ENCODE results near the gene SLC25A41.

The SLC25A41 gene

DNA sequence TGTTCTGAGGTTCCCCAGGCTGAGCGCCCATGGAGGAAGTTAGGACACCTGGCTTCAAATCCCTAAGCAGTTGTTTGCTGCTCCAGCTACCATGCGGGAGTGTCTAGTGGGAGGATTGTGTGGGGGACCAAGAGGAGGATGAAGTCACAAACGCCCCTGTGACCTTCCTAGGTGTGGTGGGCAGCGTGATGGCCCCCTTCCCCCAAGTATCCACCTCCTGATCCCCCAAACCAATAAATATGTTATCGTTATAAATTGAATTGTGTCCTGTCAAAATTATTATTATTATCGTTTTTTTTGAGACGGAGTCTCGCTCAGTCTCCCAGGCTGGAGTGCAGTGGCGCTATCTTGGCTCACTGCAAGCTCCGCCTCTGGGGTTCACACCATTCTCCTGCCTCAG lies at the start of gene SLC25A41:
SLC25A41 (minus strand) TSS at position 101 of the 400 bp plus-strand sequence; CDS start at position 31, 70 bp downstream.
- no peak for DNase-seq

DNA sequence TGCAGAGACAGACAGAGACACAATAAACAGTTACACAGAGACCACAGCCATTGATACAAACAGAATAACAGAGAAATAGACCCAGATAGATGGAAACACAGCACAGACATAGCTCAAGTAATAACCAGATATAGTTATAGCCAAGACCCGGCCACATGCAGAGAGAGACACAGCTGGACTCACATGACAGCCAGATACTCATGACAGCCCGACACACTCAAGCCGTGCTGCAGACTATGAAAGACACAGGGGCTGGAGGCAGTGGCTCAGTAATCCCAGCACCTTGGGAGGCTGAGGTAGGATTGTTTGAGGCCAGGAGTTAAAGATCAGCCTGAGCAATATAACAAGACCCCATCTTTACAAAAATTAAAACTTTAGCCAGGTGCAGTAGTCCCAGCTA lies 49.7 kb upstream of the SLC25A41 start:
- no peak for DNase-seq

DNA sequence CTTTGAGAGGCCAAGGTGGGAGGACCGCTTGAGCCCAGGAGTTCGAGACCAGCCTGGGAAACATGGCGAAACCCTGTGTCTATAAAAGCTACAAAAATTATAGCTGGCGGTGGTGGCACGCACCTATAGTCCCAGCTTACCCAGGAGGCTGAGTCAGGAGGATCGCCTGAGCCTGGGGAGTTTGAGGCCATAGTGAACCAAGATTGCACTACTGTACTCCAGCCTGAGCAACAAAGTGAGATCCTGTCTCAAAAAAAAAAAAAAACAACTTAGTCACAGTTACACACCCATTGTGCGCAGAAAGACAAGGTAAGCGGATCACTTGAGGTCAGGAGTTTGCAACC lies 48.8 kb upstream of the SLC25A41 start:
- DNase-seq, result no peak

DNA sequence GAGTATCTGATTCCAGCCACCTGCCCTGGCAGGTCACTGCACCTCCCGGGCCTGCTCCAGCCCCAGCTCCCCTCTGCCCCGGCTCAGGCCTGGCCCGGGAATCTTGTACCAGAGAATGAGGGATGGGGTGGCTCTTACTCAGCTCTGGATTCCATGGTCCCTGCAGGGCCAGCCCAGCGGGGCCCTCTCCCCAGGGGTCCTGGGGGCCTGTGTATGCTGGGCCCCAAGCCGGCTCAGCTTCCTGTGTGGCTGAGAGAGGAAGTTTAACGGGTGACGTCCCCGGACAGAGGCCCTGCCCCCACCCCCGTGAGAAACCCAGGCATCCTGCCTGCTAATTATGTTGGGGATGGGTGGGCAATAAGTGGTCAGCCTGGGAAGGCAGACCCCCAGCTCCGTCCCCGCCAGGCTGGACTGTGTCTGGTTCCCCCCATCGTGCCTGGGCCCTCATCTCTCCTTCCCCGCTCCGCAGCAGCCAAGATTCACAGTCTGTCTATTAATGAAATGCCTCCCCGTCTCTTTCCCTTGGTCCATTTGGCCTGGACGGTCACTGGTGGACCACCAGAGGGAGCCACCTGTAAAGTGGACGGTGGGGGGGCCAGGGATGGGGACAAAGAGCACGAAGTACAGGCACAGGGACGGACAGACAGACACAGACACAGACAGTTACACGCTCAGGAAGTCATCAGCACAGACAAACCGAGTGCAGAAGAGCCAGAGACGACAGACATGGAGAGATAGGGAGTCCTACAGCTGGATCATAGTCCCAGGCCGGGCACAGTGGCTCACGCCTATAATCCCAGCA lies 48.2 kb upstream of the SLC25A41 start, which contains the start of gene DENND1C:
DENND1C (minus strand) TSS at position 247 of the 802 bp plus-strand sequence; CDS start at position 155, 92 bp downstream.
- peak; percentile 50 to 55 for DNase-seq

DNA sequence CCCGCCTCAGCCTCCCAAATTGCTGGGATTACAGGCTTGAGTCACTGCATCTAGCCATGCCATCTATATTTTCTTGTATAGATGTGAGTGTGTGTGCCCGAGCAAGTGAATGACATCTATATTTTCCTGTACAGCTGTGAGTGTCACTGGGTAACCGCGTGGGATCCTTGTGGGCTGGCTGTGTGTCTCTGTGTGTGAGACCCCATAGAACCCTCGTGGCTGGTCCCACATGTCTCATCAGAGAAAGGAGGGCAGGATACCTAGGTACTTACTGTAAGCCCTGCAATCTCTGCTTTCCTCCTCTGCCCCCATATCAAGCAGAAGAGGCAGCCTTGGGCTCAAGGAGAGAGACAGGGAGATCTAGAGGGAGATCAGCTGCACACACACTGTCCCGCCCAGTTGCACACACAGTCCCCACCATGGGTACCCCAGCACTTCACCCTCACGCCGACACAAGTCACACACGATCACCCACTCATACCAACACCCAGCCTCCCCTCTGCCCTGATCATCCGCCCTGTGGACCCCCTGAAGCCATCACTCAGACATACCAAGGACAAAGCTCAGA lies 47.4 kb upstream of the SLC25A41 start:
- no peak for DNase-seq

DNA sequence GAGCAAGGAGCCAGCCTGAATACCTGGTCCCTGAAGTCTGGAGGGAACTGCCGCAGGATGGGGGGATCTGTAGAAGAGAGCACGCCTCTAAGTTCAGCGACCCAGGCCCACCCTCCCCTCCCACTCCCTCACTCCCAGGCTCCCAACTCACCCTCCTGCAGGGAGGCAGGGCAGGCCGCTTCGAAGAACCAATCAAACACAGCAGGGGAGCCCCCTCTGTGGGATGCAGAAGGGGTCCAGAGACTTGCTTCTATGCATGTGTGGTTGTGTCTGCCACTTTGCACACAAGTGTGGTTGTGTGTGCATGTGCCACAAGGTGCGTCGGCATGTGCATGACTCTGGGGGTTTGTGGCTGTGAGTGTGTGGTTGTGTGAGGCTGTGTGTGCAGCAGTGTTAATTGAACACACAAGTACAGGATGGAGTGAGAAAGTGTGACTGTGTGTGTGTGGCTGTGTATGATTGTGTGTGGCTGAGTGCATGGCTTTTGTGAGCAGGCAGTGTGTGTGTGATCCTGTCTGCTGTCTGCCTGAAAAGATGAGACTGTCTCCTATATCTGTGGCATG lies 46.4 kb upstream of the SLC25A41 start:
- DNase-seq, result no peak

DNA sequence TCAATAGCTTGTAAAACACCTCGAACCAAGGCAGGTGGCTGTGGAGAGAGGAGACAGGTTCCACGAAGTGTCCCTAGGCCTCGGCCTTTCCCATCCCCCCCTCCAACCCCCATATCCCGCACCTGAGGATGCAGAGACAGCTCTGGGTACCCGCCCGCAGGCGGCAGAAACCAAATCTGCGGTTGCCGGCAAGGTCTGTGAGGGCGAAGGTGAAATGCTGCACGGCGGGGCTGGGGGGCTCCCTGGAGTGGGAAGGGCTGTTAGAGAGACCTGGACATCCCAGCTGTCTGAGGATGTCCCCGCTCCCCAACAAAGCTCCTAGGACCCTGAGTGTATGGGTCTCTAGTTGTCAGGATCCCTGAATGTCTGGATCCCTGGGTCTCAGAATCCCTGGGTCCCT lies 45.3 kb upstream of the SLC25A41 start:
- no peak for DNase-seq

DNA sequence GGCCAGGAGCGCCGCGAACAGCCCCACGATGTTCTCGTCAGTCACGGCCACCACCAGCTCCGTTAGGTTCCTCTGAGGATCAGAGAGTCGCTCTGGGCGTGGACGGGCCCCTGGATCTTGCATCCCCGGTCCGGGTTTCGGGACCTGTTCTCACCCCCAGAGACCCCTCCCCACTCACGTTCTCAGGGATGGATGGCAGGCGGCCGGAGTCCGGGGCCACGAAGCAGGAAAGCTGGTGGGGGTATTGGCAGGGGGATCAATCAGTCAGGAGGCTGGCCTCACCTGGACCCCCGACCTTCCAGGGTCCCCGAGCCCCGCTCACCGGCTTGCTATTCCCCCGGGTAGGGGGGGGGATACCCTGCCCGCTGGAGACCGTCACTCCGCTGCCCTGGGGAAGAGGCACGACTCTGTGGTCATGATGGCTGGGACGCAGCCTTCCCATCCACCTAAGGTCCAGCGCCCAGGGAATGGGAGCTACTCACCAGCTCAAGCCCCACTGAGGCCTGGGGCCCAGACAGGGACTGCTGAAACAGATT lies 43.4 kb upstream of the SLC25A41 start:
- no peak for DNase-seq

DNA sequence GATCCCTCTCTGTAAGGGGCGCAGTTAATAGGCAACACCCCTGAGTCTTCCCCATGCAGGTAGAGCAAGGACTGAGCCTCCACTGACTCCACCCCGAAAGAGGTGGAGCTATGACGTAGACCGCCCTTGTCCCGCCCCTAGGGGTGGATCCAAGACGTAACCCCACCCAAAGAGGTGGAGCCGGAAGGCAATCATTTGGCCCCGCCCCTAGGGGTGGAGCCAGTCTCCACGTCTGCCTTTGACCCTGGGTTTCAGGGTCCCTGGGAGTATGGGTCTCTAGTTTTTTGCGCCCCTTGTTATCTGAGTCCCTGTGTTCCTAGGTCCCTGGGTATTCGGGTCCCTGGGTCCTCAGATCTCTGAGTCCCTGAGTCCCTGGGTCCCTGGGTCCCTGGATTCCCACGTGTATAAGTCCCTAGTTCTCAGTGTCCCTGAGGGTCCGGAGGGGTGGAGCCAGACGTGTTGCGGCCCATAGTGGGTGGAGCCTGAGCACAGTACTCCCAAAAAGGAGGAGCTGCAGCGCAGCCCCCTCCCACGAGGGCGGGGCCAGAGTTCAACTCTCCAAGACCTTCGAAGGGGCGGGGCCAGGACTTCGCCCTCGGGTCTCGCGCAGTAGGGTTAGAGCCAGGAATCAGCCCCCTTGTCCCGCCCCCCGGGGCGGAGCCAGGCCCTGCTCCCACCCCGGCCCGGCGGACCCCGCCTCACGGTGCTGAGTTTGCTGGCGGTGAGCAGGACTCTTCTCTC lies 42.8 kb upstream of the SLC25A41 start:
- DNase-seq, result peak; percentile 67 to 80

DNA sequence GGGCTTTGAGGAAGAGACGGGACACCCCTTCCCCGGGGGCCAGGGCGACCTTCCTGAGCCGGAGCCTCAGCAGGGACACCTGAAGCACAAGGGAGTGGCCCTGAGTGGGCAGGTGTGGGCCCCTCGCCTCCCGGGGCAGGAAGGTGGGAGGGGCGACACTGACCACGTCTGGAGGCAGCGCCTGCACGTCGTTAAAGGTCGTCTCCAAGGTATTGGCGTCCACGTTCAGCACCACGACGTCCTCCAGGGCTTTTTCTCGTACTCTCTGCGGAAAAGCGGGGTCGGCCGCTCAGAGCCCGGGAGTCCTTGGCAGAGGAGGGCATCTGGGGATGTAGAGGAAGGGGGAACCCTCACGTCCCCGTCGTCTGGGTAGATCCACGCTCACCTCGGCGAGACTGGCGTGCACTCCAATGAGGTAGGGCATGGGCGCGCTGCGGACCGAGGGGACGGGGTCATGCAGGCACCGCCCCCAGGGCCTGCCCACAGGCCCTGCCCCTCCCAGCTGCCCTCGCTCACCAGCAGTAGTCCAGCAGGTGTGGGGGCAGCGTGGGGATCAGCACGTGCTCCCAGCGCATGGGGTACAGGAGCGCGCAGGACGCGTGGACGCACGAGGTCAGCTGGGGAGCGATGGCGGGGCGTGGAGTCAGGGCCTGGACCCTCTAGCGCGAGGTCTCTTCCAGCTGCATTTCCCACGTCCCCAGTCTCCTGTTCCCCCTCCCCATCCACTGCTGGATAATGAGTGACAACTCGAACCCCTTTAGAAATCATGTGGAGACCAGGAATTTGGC lies 42.0 kb upstream of the SLC25A41 start:
- no peak for DNase-seq

DNA sequence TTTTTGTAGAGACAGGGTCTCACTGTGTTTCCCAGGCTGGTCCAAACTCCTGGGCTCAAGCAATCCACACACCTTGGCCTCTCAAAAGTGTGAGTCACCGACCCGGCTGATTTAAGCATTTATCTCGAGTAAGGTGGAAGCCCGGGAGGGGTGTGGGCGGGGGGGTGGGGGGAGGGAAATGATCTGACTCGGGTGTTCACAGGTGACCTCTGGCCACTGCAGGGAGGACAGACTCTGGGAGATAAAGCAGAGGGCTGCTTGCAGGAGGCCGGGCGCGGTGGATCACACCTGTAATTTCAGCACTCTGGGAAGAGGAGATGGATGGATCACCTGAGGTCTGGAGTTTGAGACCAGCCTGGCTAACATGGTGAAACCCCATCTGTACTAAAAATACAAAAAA lies 40.1 kb upstream of the SLC25A41 start:
- no peak for DNase-seq

DNA sequence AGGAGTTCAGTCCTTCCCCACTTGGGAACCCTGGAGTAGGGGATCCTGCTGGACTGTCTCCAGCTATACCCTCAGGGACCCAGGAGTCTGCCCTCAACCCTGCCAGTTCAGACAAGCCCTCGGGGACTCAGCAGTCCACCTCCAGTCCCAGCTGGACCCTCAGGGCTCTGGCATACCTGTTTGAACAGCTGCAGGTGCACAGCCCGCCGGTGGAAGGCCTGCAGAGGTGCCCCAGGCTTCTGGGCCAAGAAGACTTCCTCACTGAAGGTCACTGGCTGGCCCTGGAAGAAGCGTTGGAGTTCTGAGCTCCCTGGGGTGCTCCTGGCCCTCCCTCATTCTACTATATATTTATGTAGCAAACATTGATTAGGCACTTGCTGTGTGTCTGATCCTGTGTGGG lies 39.1 kb upstream of the SLC25A41 start:
- no peak for DNase-seq

DNA sequence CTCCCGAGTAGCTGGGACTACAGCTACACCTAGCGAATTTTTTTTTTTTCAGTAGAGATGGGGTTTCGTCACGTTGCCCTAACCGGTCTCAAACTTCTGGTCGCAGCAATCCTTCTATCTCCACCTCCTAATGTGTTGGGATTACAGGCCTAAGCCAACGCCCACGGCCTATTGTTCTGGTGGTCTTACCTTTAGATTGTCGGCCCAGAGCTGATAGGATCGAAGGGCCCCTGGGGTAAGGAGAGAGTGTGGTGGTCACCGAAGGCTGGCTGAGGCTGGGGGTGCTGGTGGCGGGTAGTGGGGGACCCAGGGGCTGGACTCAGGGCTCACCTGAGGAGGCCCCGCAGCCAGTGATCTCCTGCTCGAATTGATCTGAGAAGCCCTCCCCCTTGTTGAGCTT lies 37.5 kb upstream of the SLC25A41 start:
- no peak for DNase-seq

DNA sequence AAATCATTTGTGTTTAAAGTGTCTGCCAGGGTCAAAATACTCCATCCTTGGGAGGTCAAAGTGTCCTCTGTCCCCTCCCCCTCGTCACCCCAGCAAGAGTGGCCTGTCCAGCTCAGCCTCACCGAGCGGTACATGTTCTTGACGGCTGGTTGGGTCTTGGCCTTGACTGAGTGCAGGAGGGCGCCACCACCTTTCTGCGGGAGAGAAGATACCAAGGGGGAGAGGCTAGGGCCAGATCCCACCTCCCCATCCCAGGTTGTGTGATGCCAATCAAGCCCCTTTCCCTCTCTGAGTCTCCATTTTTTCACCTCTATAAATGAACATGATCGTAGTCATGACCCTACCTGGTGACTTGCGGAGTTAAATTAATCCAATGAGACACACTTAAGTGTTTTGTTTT lies 36.6 kb upstream of the SLC25A41 start:
- DNase-seq, result no peak

DNA sequence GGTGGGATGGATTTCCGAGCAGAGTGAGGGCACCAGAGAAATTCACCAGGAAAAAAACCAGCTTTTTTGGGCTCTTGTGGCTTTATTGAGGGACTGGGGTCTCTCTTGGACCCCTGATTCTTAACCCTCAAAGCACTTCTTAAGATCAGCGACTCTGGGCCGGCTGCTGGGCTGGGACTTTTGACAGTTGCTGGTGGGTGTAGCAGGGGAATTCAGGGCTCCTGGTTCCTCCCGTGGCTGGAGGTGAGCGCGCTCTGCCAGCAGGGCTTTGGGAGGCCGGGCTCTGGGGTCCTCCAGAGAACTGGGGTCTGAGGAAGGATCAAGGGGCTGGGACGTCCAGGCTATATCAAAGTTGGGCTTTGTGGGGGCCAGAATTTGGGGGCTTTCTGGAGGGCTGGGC lies 33.8 kb upstream of the SLC25A41 start:
- DNase-seq, result no peak

DNA sequence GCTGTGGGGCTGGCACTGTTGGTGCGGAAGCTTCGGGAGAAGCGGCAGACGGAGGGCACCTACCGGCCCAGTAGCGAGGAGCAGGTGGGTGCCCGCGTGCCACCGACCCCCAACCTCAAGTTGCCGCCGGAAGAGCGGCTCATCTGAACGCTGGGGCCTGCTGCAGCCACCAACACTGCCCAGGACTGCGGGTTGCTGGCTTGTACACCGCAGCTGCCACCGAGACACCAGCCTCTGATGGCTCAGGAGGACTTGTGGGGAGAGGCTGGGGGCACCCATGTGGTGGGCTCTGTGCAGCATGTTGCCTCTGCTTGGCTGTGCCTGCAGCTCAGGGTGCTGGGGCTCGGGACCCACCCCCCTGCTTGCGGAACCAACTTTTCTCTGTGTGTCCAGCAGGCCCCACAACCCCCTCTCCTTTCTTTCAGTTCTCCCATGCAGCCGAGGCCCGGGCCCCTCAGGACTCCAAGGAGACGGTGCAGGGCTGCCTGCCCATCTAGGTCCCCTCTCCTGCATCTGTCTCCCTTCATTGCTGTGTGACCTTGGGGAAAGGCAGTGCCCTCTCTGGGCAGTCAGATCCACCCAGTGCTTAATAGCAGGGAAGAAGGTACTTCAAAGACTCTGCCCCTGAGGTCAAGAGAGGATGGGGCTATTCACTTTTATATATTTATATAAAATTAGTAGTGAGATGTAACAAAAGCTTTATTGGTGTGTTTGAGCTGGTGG lies 33.1 kb upstream of the SLC25A41 start:
- DNase-seq, result no peak

DNA sequence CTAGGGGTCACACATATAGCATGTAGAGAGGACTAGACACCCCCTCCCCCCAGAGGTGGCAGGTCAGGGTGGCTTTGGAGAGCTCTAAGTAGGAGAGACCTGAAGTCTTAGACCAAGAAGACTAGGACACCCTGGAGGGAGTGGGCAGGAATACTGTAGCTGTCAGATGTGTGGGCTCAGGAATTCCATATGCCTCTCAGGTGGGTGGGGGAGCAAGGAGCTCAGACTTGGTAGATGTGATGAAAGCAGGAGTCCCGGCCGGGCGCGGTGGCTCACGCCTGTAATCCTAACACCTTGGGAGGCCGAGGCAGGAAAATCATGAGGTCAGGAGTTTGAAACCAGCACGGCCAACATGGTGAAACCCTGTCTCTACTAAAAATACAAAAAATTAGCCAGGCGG lies 32.1 kb upstream of the SLC25A41 start:
- no peak for DNase-seq

DNA sequence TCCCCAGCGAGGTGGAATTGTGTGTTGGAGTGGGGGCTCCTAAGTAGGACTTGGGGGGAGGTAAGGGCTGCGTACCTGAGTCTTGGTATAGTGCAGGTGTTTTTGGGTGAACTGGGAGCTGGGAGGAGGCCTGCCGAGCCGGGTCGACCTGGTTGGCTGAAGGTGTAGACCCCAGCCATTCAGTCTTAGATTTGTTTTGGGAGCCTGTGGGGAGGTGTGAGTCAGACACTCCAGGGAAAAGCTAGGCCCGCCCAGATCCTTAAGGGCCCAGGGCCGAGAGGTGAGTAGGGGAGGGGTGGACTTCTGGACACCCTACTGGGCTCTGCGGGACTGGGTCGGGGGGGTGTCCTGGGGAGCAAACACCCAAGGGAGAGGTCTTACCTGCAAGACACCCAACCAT lies 31.4 kb upstream of the SLC25A41 start:
- no peak for DNase-seq

DNA sequence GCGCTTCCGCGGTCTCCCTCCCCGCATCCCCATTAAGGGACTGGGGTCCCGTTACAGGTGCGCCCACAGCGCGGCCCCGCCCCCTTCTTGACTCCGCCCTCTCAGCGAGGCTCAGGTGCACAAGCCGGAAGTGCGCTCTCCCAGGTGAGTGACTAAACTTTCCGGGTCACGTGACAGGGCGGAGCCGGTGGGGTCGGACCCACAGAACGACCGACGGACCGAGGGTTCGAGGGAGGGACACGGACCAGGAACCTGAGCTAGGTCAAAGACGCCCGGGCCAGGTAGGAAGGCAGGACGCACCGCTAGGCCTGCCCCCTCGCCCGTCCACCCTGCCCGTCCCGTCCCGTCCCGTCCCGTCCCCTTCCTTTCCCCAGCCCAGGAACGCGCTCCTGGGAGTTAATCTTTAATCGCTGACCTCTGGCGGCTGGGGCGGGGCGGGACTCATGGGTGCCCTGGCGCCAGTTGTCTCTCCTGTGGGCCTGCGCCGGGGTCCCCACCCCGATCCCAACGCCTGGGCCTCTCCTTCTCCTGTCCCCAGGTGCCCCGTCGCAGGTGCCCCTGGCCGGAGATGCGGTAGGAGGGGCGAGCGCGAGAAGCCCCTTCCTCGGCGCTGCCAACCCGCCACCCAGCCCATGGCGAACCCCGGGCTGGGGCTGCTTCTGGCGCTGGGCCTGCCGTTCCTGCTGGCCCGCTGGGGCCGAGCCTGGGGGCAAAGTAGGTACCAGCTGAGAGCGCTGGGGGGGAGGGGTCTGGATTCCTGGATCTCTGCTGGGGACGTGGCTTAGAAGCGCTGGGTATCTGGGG lies 30.7 kb upstream of the SLC25A41 start, which contains the start of gene CRB3:
CRB3 (plus strand) TSS at position 202 of the 804 bp plus-strand sequence; CDS start at position 633, 431 bp downstream.
- peak in 1 of 2 donors; percentile 11 for DNase-seq

DNA sequence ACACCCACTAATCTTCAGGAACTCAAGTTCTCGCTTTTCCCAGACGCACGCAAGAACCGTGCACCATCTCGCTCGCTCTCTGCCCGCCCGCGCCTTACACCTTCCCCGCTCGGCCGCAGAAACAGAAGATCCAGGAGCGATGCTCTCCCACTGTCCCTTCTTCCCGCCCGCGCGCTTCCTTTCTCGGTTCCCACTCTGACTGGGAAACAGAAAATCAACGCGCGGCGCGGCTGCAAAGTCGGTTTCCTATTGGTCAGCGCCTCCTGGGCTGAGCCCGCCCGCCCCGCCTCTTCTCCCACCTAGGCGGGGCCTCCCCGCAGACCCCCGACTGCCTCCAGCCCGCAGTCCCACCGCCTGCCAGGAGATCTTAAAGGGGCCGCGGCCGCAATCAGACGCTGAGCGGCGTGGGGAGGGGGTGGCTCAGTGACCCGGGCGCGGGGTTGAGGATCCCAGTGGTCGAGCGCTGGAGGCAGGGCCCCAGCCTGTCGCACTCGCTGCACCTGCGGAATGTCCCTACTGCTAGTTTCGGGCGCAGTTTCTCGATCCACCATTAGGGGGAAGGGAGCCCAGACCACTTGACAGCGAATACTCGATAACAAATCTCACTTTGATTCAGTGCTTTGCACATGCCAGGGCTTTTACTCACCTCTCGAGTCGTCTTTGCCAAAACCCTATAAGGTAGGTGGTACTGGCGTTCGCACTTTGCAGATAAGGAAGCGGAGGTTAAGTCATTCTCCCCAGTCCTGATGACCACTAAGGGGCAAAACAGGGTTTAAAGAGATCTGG lies 26.7 kb upstream of the SLC25A41 start:
- peak; percentile 94 to 97 for DNase-seq

All from stimulated activated CD4-positive, alpha-beta T cell treated with anti-CD3 and anti-CD28 coated beads, Interleukin-2, amount 100 ng/mL, for 48 hours (primary cell).